ENCODE measurements around the gene CEP85. TPM values are rescaled to one million over a fixed set of nuclear protein-coding genes. Genes with fewer than 3 reads are reported as not detected.
"Not testable (repeated sequence)": the region's sequence is repeated elsewhere in the genome, so short reads cannot be mapped to it uniquely, and the experiment has no call there.

Gene CEP85
- total RNA-seq, 4 donors from 2014 or later, result 8.6 to 73.8 (median 13.6) TPM

GRCh38 chr1:26290882-26291261, 56.9 kb downstream of the CEP85 start:
- in situ Hi-C loops (cut with MboI; ENCODE audit: low pct_ligation_motif_present in 1 of 4, low pct_unique_long_range_greater_than_20kb in 1 of 4, low sequenced_read_pairs in 3 of 4) (no loop called here), intact Hi-C loops (cut with DNase I; ENCODE audit: low total_unique reads) (no loop called here)
- Histone ChIP-seq H3K4me1 (peaks cover 0 to 43% (median 19%) of the 10 kb centered on the region in 4 donors), H3K27me3 (no peaks in the 10 kb centered on the region), H3K9me3 (no peaks in the 10 kb centered on the region), H3K36me3 (no peaks in the 10 kb centered on the region), H3K27ac (peak overlapping the region; percentile 65 to 98 (median 86)), H3K4me3 (no peak overlapping the region)
- TF ChIP-seq POLR2A (IDR thresholded peaks at IDR 0.05), result no peak
- TF ChIP-seq POLR2AphosphoS5 (IDR thresholded peaks at IDR 0.05), result no peak
- no peak for TF ChIP-seq EP300 (IDR thresholded peaks at IDR 0.05; ENCODE audit: low read depth)
- WGBS, 2 donors (ENCODE audit: low coverage in 1 of 2), result 78% methylated on average over 11 of the region's 11 CpGs; no CpG with 5 or more reads in 1 of the 2 donors
- DNase-seq, result no peak

GRCh38 chr1:26291433-26291832, 57.4 kb downstream of the CEP85 start:
- TF ChIP-seq EP300 (IDR thresholded peaks at IDR 0.05; ENCODE audit: low read depth) (no peak), CTCF (IDR thresholded peaks at IDR 0.05) (no peak), POLR2AphosphoS5 (IDR thresholded peaks at IDR 0.05) (no peak), POLR2A (IDR thresholded peaks at IDR 0.05) (no peak)
- WGBS, 2 donors (ENCODE audit: low coverage in 1 of 2), result 94% methylated on average over 3 of the region's 3 CpGs; no CpG with 5 or more reads in 1 of the 2 donors
- Histone ChIP-seq H3K4me1 (peaks cover 0 to 38% (median 19%) of the 10 kb centered on the region in 4 donors), H3K9me3 (no peaks in the 10 kb centered on the region), H3K27ac (peak overlapping the region; percentile 4 to 96 (median 71)), H3K27me3 (no peaks in the 10 kb centered on the region), H3K4me3 (no peak overlapping the region), H3K36me3 (no peaks in the 10 kb centered on the region)
- intact Hi-C loops (cut with DNase I; ENCODE audit: low total_unique reads) (no loop called here), in situ Hi-C loops (cut with MboI; ENCODE audit: low pct_ligation_motif_present in 1 of 4, low pct_unique_long_range_greater_than_20kb in 1 of 4, low sequenced_read_pairs in 3 of 4) (no loop called here)
- no peak for DNase-seq

- Histone ChIP-seq H3K27me3 (no peaks in the 10 kb centered on the region), H3K4me3 (no peak overlapping the region), H3K36me3 (no peaks in the 10 kb centered on the region), H3K4me1 (peaks cover 0 to 33% (median 19%) of the 10 kb centered on the region in 4 donors), H3K9me3 (no peaks in the 10 kb centered on the region), H3K27ac (peak overlapping the region in 2 of 4 donors; percentile 4 to 65)
- intact Hi-C loops (cut with DNase I; ENCODE audit: low total_unique reads) (no loop called here), in situ Hi-C loops (cut with MboI; ENCODE audit: low pct_ligation_motif_present in 1 of 4, low pct_unique_long_range_greater_than_20kb in 1 of 4, low sequenced_read_pairs in 3 of 4) (no loop called here)
- DNase-seq, result no peak
- no peak for TF ChIP-seq CTCF (IDR thresholded peaks at IDR 0.05)
- no peak for TF ChIP-seq POLR2A (IDR thresholded peaks at IDR 0.05)
- no peak for TF ChIP-seq POLR2AphosphoS5 (IDR thresholded peaks at IDR 0.05)
- TF ChIP-seq EP300 (IDR thresholded peaks at IDR 0.05; ENCODE audit: low read depth), result no peak
- 83 to 86% methylated on average over 3 to 4 of the region's 4 CpGs for WGBS, 2 donors (ENCODE audit: low coverage in 1 of 2)
Measured at GRCh38 chr1:26291939-26292338, 57.9 kb downstream of the CEP85 start.

- peaks cover 0 to 30% (median 19%) of the 10 kb centered on the region in 4 donors for H3K4me1 ChIP-seq
- in situ Hi-C loops (cut with MboI; ENCODE audit: low pct_ligation_motif_present in 1 of 4, low pct_unique_long_range_greater_than_20kb in 1 of 4, low sequenced_read_pairs in 3 of 4); DNase-seq; H3K36me3 ChIP-seq; H3K9me3 ChIP-seq; intact Hi-C loops (cut with DNase I; ENCODE audit: low total_unique reads); H3K27me3 ChIP-seq; H3K27ac ChIP-seq; H3K4me3 ChIP-seq: not testable (repeated sequence)
- WGBS, 2 donors (ENCODE audit: low coverage in 1 of 2), result 93 to 100% methylated on average over 2 to 5 of the region's 5 CpGs
Measured at GRCh38 chr1:26292735-26293134, 58.7 kb downstream of the CEP85 start.

- H3K4me3 ChIP-seq, result no peak overlapping the region
- H3K9me3 ChIP-seq, result no peaks in the 10 kb centered on the region
- TF ChIP-seq POLR2AphosphoS5 (IDR thresholded peaks at IDR 0.05) (no peak), POLR2A (IDR thresholded peaks at IDR 0.05) (no peak), EP300 (IDR thresholded peaks at IDR 0.05; ENCODE audit: low read depth) (no peak), CTCF (IDR thresholded peaks at IDR 0.05) (no peak)
- H3K27me3 ChIP-seq, result no peaks in the 10 kb centered on the region
- 83% methylated on average over 11 of the region's 11 CpGs; no CpG with 5 or more reads in 1 of the 2 donors for WGBS, 2 donors (ENCODE audit: low coverage in 1 of 2)
- in situ Hi-C loops (cut with MboI; ENCODE audit: low pct_ligation_motif_present in 1 of 4, low pct_unique_long_range_greater_than_20kb in 1 of 4, low sequenced_read_pairs in 3 of 4) (no loop called here), intact Hi-C loops (cut with DNase I; ENCODE audit: low total_unique reads) (no loop called here)
- DNase-seq, result no peak
- H3K4me1 ChIP-seq, result peaks cover 0 to 18% (median 9%) of the 10 kb centered on the region in 4 donors
- no peak overlapping the region for H3K27ac ChIP-seq
- H3K36me3 ChIP-seq, result no peaks in the 10 kb centered on the region
Measured at GRCh38 chr1:26293911-26294463, 60.0 kb downstream of the CEP85 start.
